ENCODE measurements around the gene RBM14.
"Not testable (repeated sequence)": the region's sequence is repeated elsewhere in the genome, so short reads cannot be mapped to it uniquely, and the experiment has no call there.

RBM14 gene

GRCh38 chr11:66616379-66617154, at the start of gene RBM14:
RBM14 (plus strand) TSS chr11:66616630; CDS start chr11:66616721, 91 bp downstream.
- DNase-seq: peak; percentile 97 to 99 (median 98)

GRCh38 chr11:66567787-66568123, 48.7 kb upstream of the RBM14 start:
- DNase-seq: no peak

GRCh38 chr11:66568124-66568916, 48.1 kb upstream of the RBM14 start, which contains the start of gene CTSF:
CTSF (minus strand) TSS chr11:66568606; CDS start chr11:66568486, 120 bp downstream.
- DNase-seq: peak; percentile 40 to 77 (median 56)

- DNase-seq: no peak
Observed at GRCh38 chr11:66569076-66569475, 47.4 kb upstream of the RBM14 start.

GRCh38 chr11:66570079-66570849, 46.2 kb upstream of the RBM14 start:
- DNase-seq: no peak

- no peak for DNase-seq
Observed at GRCh38 chr11:66570850-66571180, 45.6 kb upstream of the RBM14 start.

- DNase-seq: peak; percentile 24 to 76 (median 72)
Observed at GRCh38 chr11:66579017-66579606, 37.3 kb upstream of the RBM14 start.

GRCh38 chr11:66580803-66581202, 35.6 kb upstream of the RBM14 start:
- no peak for DNase-seq

GRCh38 chr11:66581261-66581660, 35.2 kb upstream of the RBM14 start:
- no peak for DNase-seq

- DNase-seq: not testable (repeated sequence)
Observed at GRCh38 chr11:66582565-66583147, 33.8 kb upstream of the RBM14 start.

- not testable (repeated sequence) for DNase-seq
Observed at GRCh38 chr11:66585447-66585846, 31.0 kb upstream of the RBM14 start.

- no peak for DNase-seq
Observed at GRCh38 chr11:66586136-66586535, 30.3 kb upstream of the RBM14 start.

GRCh38 chr11:66589315-66589714, 27.1 kb upstream of the RBM14 start:
- not testable (repeated sequence) for DNase-seq

- DNase-seq: no peak
Observed at GRCh38 chr11:66589996-66590675, 26.3 kb upstream of the RBM14 start.

- no peak for DNase-seq
Observed at GRCh38 chr11:66591175-66591574, 25.3 kb upstream of the RBM14 start.

GRCh38 chr11:66592457-66593302, 23.8 kb upstream of the RBM14 start, which contains the start of the genes CCDC87 and CCS:
CCDC87 (minus strand) TSS chr11:66593063; CDS start chr11:66593015, 48 bp downstream.
CCS (plus strand) TSS chr11:66593185; CDS start chr11:66593262, 77 bp downstream.
- peak; percentile 89 to 99 (median 95) for DNase-seq

GRCh38 chr11:66593303-66593635, 23.2 kb upstream of the RBM14 start:
- DNase-seq: no peak

GRCh38 chr11:66593650-66594049, 22.8 kb upstream of the RBM14 start:
- DNase-seq: no peak

GRCh38 chr11:66595245-66595904, 21.1 kb upstream of the RBM14 start:
- DNase-seq: peak in 2 of 6 experiments; percentile 29 to 45

- DNase-seq: no peak
Observed at GRCh38 chr11:66598993-66599392, 17.4 kb upstream of the RBM14 start.

Measured in stimulated activated naive CD4-positive, alpha-beta T cell (primary cell).